Activated CD4-positive, alpha-beta T cell treated with anti-CD3 and anti-CD28 coated beads, Interleukin-2, amount 10 ng/mL, durations not matched to agents 24 days and 14 days (primary cell): ENCODE results near the gene SPSB1. TPM values are rescaled to one million over a fixed set of nuclear protein-coding genes. Genes with fewer than 3 reads are reported as not detected.

ENCODE experiments used
- DNase-seq: peaks from one replicate; pipeline ENCODE4 v3.0.0; 2022
- H3K27ac Mint-ChIP-seq: one replicate; pipeline ENCODE4 v1.8.0; 2022; ENCODE audit warnings: mild to moderate bottlenecking, mixed read lengths
- H3K27me3 Mint-ChIP-seq: one replicate; pipeline ENCODE4 v1.8.0; 2022; ENCODE audit warnings: mixed read lengths
- H3K36me3 Mint-ChIP-seq: one replicate; pipeline ENCODE4 v1.8.0; 2022; ENCODE audit warnings: low read depth, mild to moderate bottlenecking, mixed read lengths
- H3K4me1 Mint-ChIP-seq: one replicate; pipeline ENCODE4 v1.8.0; 2021; ENCODE audit warnings: mixed read lengths
- H3K4me3 Mint-ChIP-seq: one replicate; pipeline ENCODE4 v1.8.0; 2022; ENCODE audit warnings: mild to moderate bottlenecking, moderate library complexity, mixed read lengths
- H3K9me3 Mint-ChIP-seq: one replicate; pipeline ENCODE4 v1.8.0; 2021; ENCODE audit warnings: mixed read lengths
- intact Hi-C: fragments of 100-400 bp; cut with micrococcal nuclease; formaldehyde crosslinking; loops from one replicate; pipeline ENCODE4 v1.15.1; 2023
- total RNA-seq: library from RNA; stranded (reverse); gene quantifications from 2 replicates; pipeline ENCODE4 v1.2.3, GENCODE V29; 2022

Gene SPSB1
- total RNA-seq: 4.8 and 6.2 TPM in 2 replicates

GRCh38 chr1:9292361-9293240 lies at the start of gene SPSB1:
SPSB1 (plus strand) TSS chr1:9292894; CDS start chr1:9355892, 62,998 bp downstream.
- Mint-ChIP-seq H3K9me3 (peaks cover 5% of the 10 kb centered on the region), H3K27ac (no peak within 1 kb of the TSS), H3K4me1 (peaks cover 19% of the 10 kb centered on the region), H3K36me3 (peaks cover 16% of the 10 kb centered on the region), H3K27me3 (peaks cover 2% of the 10 kb centered on the region), H3K4me3 (peak within 1 kb of the TSS; percentile 32)
- intact Hi-C loops: loop anchor here (2.0 kb wide), 2 partner anchors 18 to 26 kb away; no protein-coding TSS in a partner anchor
- peak; percentile 87 for DNase-seq

GRCh38 chr1:9243066-9243739 lies 49.5 kb upstream of the SPSB1 start:
- Mint-ChIP-seq H3K36me3 (peaks cover 28% of the 10 kb centered on the region), H3K9me3 (no peaks in the 10 kb centered on the region), H3K4me1 (peaks cover 63% of the 10 kb centered on the region), H3K27me3 (no peaks in the 10 kb centered on the region), H3K27ac (no peak overlapping the region), H3K4me3 (no peak overlapping the region)
- DNase-seq: no peak
- intact Hi-C loops: no loop called here

GRCh38 chr1:9244501-9245229 lies 48.0 kb upstream of the SPSB1 start:
- peak overlapping the region; percentile 59 for H3K27ac Mint-ChIP-seq
- peaks cover 26% of the 10 kb centered on the region for H3K36me3 Mint-ChIP-seq
- no peaks in the 10 kb centered on the region for H3K9me3 Mint-ChIP-seq
- intact Hi-C loops: no loop called here
- peak; percentile 77 for DNase-seq
- peak overlapping the region; percentile 9 for H3K4me3 Mint-ChIP-seq
- H3K4me1 Mint-ChIP-seq: peaks cover 53% of the 10 kb centered on the region
- H3K27me3 Mint-ChIP-seq: no peaks in the 10 kb centered on the region

- peaks cover 47% of the 10 kb centered on the region for H3K4me1 Mint-ChIP-seq
- no peaks in the 10 kb centered on the region for H3K27me3 Mint-ChIP-seq
- H3K36me3 Mint-ChIP-seq: peaks cover 24% of the 10 kb centered on the region
- no peaks in the 10 kb centered on the region for H3K9me3 Mint-ChIP-seq
- no peak for DNase-seq
- H3K27ac Mint-ChIP-seq: no peak overlapping the region
- H3K4me3 Mint-ChIP-seq: no peak overlapping the region
- intact Hi-C loops: no loop called here
Observed at GRCh38 chr1:9245230-9245619, 47.5 kb upstream of the SPSB1 start.

- Mint-ChIP-seq H3K36me3 (peaks cover 22% of the 10 kb centered on the region), H3K27me3 (no peaks in the 10 kb centered on the region), H3K27ac (no peak overlapping the region), H3K4me3 (peak overlapping the region; percentile 19), H3K4me1 (peaks cover 43% of the 10 kb centered on the region), H3K9me3 (no peaks in the 10 kb centered on the region)
- intact Hi-C loops: no loop called here
- DNase-seq: no peak
Observed at GRCh38 chr1:9245661-9246060, 47.0 kb upstream of the SPSB1 start.

GRCh38 chr1:9246215-9246614 lies 46.5 kb upstream of the SPSB1 start:
- no peak for DNase-seq
- Mint-ChIP-seq H3K27me3 (no peaks in the 10 kb centered on the region), H3K36me3 (peaks cover 22% of the 10 kb centered on the region), H3K4me3 (peak overlapping the region; percentile 19), H3K4me1 (peaks cover 40% of the 10 kb centered on the region), H3K9me3 (no peaks in the 10 kb centered on the region), H3K27ac (no peak overlapping the region)
- intact Hi-C loops: no loop called here

GRCh38 chr1:9246841-9247785 lies 45.6 kb upstream of the SPSB1 start:
- Mint-ChIP-seq H3K36me3 (peaks cover 23% of the 10 kb centered on the region), H3K27ac (no peak overlapping the region), H3K4me3 (no peak overlapping the region), H3K9me3 (no peaks in the 10 kb centered on the region), H3K27me3 (no peaks in the 10 kb centered on the region), H3K4me1 (peaks cover 38% of the 10 kb centered on the region)
- DNase-seq: no peak
- intact Hi-C loops: no loop called here

- Mint-ChIP-seq H3K4me1 (peaks cover 32% of the 10 kb centered on the region), H3K4me3 (no peak overlapping the region), H3K27ac (no peak overlapping the region), H3K36me3 (peaks cover 20% of the 10 kb centered on the region), H3K9me3 (no peaks in the 10 kb centered on the region), H3K27me3 (no peaks in the 10 kb centered on the region)
- DNase-seq: no peak
- intact Hi-C loops: no loop called here
Observed at GRCh38 chr1:9247894-9248293, 44.8 kb upstream of the SPSB1 start.

- Mint-ChIP-seq H3K27me3 (no peaks in the 10 kb centered on the region), H3K27ac (no peak overlapping the region), H3K36me3 (peaks cover 20% of the 10 kb centered on the region), H3K4me1 (peaks cover 27% of the 10 kb centered on the region), H3K9me3 (no peaks in the 10 kb centered on the region), H3K4me3 (no peak overlapping the region)
- DNase-seq: no peak
- intact Hi-C loops: no loop called here
Observed at GRCh38 chr1:9248341-9249262, 44.1 kb upstream of the SPSB1 start.

- Mint-ChIP-seq H3K36me3 (peaks cover 20% of the 10 kb centered on the region), H3K4me1 (peaks cover 22% of the 10 kb centered on the region), H3K27me3 (no peaks in the 10 kb centered on the region), H3K9me3 (no peaks in the 10 kb centered on the region), H3K4me3 (no peak overlapping the region), H3K27ac (no peak overlapping the region)
- no peak for DNase-seq
- intact Hi-C loops: no loop called here
Observed at GRCh38 chr1:9249263-9249533, 43.5 kb upstream of the SPSB1 start.

GRCh38 chr1:9249534-9250410 lies 42.9 kb upstream of the SPSB1 start:
- Mint-ChIP-seq H3K9me3 (no peaks in the 10 kb centered on the region), H3K36me3 (peaks cover 20% of the 10 kb centered on the region), H3K4me1 (peaks cover 19% of the 10 kb centered on the region), H3K27ac (no peak overlapping the region), H3K27me3 (no peaks in the 10 kb centered on the region), H3K4me3 (no peak overlapping the region)
- intact Hi-C loops: no loop called here
- DNase-seq: peak; percentile 83
